ENCODE results near the gene FKBP1A.

FKBP1A gene

GRCh38 chr20:1386323-1386722 is 6.5 kb downstream of the FKBP1A start:
- DNase-seq (ENCODE audit: low spot score), result no peak

- no peak for DNase-seq (ENCODE audit: low spot score)
Measured at GRCh38 chr20:1383623-1384404, 9.0 kb downstream of the FKBP1A start.

- no peak for DNase-seq (ENCODE audit: low spot score)
Measured at GRCh38 chr20:1382670-1383069, 10.2 kb downstream of the FKBP1A start.

GRCh38 chr20:1381753-1382591 is 10.9 kb downstream of the FKBP1A start:
- DNase-seq (ENCODE audit: low spot score), result no peak

- no peak for DNase-seq (ENCODE audit: low spot score)
Measured at GRCh38 chr20:1378735-1379125, 14.1 kb downstream of the FKBP1A start.

- no peak for DNase-seq (ENCODE audit: low spot score)
Measured at GRCh38 chr20:1377984-1378734, 14.7 kb downstream of the FKBP1A start.

- DNase-seq (ENCODE audit: low spot score), result no peak
Measured at GRCh38 chr20:1377341-1377871, 15.4 kb downstream of the FKBP1A start.

GRCh38 chr20:1376408-1377270 is 16.2 kb downstream of the FKBP1A start:
- no peak for DNase-seq (ENCODE audit: low spot score)

GRCh38 chr20:1376007-1376406 is 16.8 kb downstream of the FKBP1A start:
- DNase-seq (ENCODE audit: low spot score), result no peak

- DNase-seq (ENCODE audit: low spot score), result no peak
Measured at GRCh38 chr20:1375515-1375914, 17.3 kb downstream of the FKBP1A start.

- no peak for DNase-seq (ENCODE audit: low spot score)
Measured at GRCh38 chr20:1374246-1374645, 18.6 kb downstream of the FKBP1A start.

GRCh38 chr20:1373614-1374013 is 19.2 kb downstream of the FKBP1A start:
- DNase-seq (ENCODE audit: low spot score), result no peak

- DNase-seq (ENCODE audit: low spot score), result no peak
Measured at GRCh38 chr20:1373036-1373435, 19.8 kb downstream of the FKBP1A start.

- DNase-seq (ENCODE audit: low spot score), result no peak
Measured at GRCh38 chr20:1371830-1372539, 20.9 kb downstream of the FKBP1A start.

GRCh38 chr20:1371202-1371782 is 21.6 kb downstream of the FKBP1A start:
- no peak for DNase-seq (ENCODE audit: low spot score)

- DNase-seq (ENCODE audit: low spot score), result no peak
Measured at GRCh38 chr20:1370548-1371110, 22.2 kb downstream of the FKBP1A start.

GRCh38 chr20:1369970-1370369 is 22.9 kb downstream of the FKBP1A start:
- DNase-seq (ENCODE audit: low spot score), result no peak

- DNase-seq (ENCODE audit: low spot score), result no peak
Measured at GRCh38 chr20:1368448-1369199, 24.2 kb downstream of the FKBP1A start.

GRCh38 chr20:1367479-1367878 is 25.4 kb downstream of the FKBP1A start:
- DNase-seq (ENCODE audit: low spot score), result no peak

Measured in hematopoietic multipotent progenitor cell treated with erythropoietin and hydrocortisone succinate and interleukin-3 and kit ligand, for 15 days (in vitro differentiated cells).